ENCODE measurements around the gene CTTNBP2.

The CTTNBP2 gene

GRCh38 chr7:117683430-117684175 is 189.6 kb downstream of the CTTNBP2 start:
- DNase-seq, result no peak

GRCh38 chr7:117682681-117683385 is 190.4 kb downstream of the CTTNBP2 start:
- DNase-seq, result no peak

GRCh38 chr7:117679120-117679519 is 194.1 kb downstream of the CTTNBP2 start:
- DNase-seq, result no peak

- DNase-seq, result no peak
Observed at GRCh38 chr7:117675497-117676435, 197.5 kb downstream of the CTTNBP2 start.

- no peak for DNase-seq
Observed at GRCh38 chr7:117674617-117675016, 198.6 kb downstream of the CTTNBP2 start.

GRCh38 chr7:117673839-117674238 is 199.4 kb downstream of the CTTNBP2 start:
- no peak for DNase-seq

GRCh38 chr7:117673367-117673766 is 199.9 kb downstream of the CTTNBP2 start:
- DNase-seq, result no peak

- DNase-seq, result no peak
Observed at GRCh38 chr7:117672453-117672852, 200.8 kb downstream of the CTTNBP2 start.

GRCh38 chr7:117669818-117670217 is 203.4 kb downstream of the CTTNBP2 start:
- no peak for DNase-seq

- DNase-seq, result no peak
Observed at GRCh38 chr7:117667456-117667855, 205.8 kb downstream of the CTTNBP2 start.

- no peak for DNase-seq
Observed at GRCh38 chr7:117666689-117667088, 206.6 kb downstream of the CTTNBP2 start.

GRCh38 chr7:117666031-117666430 is 207.2 kb downstream of the CTTNBP2 start:
- DNase-seq, result no peak

GRCh38 chr7:117665368-117665767 is 207.9 kb downstream of the CTTNBP2 start:
- DNase-seq, result no peak

GRCh38 chr7:117664047-117664446 is 209.2 kb downstream of the CTTNBP2 start:
- DNase-seq, result no peak

GRCh38 chr7:117661328-117661727 is 211.9 kb downstream of the CTTNBP2 start:
- DNase-seq, result no peak

Measured in NCI-H446 treated with DMSO at 0.1 percent for 48 hours (cell line).